VCaP (cell line): ENCODE results near the gene PAK6.

Experiments used
- H3K27ac ChIP-seq: fragments of 450-650 bp; 2 replicates; pipeline ENCODE4 v1.5.1; 2017
- CTCF ChIP-seq: fragments of 450-650 bp; conservative IDR thresholded peaks from 2 replicates; pipeline ENCODE4 v1.5.1; 2017; ENCODE audit warnings: mild to moderate bottlenecking, moderate library complexity

Gene PAK6

DNA sequence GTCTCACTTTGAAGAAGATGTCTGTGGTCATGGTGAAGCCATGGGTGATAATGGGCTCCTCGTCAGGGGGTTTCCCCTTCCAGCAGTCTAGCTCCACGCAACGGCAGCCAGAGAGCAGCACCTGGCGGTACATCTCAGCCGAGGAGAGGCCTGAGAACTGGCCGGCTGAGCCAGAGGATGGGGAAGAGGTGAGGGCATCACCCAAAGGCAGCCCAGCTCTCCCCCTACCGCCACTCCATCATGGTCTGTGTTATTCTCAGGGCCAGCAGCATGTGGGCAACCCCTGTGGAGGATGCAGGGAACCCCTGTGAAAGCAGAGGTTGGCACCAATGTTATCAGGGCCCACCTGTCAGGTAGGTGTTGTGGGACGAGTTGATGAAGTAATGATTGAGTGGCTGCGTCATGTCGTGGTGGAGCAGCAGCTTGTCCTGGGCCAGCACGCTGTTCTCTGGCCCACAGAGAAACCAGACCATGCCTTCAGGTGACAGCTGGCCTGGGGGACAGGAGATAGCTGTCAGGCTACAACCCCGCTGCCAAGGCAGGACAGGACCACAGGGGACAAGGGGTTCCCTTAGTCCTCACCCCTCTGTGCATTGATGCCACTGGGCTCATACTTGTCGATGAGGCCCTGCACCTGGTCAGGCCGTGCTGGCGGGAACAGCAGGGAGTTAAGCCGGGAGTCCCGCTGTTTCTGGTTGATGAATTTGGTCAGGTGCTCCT is 59.5 kb downstream of the PAK6 start:
- no peak overlapping the region for H3K27ac ChIP-seq
- no peak for TF ChIP-seq CTCF

GRCh38 chr15:40300367-40300766 is 61.5 kb downstream of the PAK6 start:
- no peak for TF ChIP-seq CTCF
- no peak overlapping the region for H3K27ac ChIP-seq

DNA sequence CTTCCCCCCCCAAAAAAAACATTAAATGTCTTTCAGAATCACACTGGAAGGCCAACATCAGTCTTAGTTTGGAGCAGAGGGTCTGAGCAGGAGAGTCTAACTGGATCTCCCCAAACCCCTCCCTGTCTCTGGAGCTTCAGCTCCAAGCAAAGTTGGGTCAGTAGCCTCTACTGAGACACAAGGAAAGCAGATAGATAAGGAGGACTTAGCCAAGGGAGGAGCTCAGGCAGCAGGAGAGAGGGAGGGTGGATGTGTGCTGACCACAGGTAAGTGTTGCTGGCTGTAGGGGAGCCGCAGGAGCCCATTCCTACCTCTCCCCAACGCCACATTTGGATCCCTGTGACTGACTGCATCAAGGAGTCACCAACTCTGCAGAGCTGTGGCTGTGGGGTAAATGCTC is 61.9 kb downstream of the PAK6 start:
- TF ChIP-seq CTCF, result no peak
- no peak overlapping the region for H3K27ac ChIP-seq

DNA sequence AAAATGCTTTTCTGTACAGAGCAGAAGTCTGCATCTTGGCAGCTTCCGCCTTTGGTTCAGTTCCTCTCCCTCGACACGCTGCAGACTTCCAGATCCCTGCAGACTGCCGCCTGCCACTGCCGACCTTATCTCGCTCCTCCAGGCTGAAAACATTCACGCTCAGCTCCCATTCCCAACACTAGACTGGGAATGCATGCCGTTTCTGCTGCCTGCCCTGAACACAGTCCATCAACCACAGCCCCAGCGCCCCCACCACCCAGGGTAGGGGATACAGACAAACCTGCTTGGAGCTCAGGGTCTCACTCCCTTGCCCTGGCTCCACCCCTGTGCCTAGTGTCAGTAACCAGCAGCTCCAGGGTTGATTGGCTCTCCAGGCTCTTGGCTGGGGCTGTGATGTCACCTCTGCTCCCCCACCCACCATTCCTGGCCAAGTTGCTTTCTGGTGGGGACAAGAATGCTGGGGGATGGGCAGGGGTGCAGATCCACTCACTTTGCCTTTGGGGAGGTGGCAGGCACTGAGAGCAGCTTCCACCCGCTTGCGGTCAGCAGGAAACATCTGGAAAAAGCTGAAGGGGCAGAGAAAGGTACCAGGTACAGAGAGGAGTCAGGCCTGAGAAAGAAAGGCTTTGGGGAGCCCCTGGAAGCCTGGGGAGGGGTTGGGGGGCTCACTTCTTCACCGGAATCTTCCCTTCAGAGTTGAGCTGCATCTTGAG is 62.8 kb downstream of the PAK6 start:
- no peak overlapping the region for H3K27ac ChIP-seq
- TF ChIP-seq CTCF, result no peak

- H3K27ac ChIP-seq, result no peak overlapping the region
- TF ChIP-seq CTCF, result no peak
These were observed 63.5 kb downstream of the PAK6 start for GRCh38 chr15:40302288-40302886.

DNA sequence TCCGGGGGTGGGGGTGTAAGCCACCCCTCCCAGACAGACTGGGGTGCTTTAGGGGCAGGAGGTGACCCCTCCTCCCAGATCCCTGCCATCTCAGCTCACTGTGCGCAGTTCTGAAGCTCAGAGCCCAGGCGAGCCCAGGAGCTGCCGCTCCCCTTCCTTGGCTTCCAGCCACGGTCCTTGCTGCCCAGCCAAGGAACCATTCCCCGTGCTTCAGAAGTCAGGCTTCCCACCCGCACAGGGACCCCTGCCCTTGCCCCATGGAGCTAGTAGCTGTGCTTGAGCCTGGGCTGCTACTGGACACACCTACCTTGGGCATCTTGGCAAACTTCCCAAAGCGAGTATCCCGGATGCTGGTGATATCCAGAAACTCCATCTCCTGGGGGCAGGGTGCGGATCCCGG is 64.1 kb downstream of the PAK6 start:
- no peak for TF ChIP-seq CTCF
- no peak overlapping the region for H3K27ac ChIP-seq

DNA sequence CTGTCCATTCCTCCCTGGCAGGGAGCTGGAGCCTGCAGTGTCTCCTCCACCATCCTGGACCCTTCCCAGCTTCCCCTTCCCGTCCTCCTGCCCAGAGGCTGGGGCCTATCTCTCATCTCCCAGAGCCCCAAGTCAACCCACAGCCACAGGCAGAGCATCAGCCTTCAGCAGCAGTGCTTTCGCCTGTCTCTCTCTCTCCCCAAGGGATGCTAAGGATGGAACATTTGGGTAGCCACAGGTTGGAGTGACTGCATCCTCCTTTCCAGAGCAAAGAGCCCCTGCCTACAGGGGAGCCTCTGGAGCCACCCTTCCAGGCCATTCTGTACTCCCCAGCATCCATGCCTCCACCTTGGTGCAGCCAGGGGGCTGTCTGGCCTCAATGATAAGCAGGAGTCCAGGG is 64.7 kb downstream of the PAK6 start:
- no peak for TF ChIP-seq CTCF
- no peak overlapping the region for H3K27ac ChIP-seq
